MG63 (cell line): ENCODE results near the gene DEPDC5. TPM values are rescaled to one million over a fixed set of nuclear protein-coding genes. Genes with fewer than 3 reads are reported as not detected.

Experiments
- DNase-seq: peaks from one replicate; pipeline ENCODE4 v3.0.0-alpha.2; 2020
- H3K27me3 ChIP-seq: fragments of 250-450 bp; sonication (Bioruptor Pico); 2 replicates; pipeline ENCODE4 v1.5.1; 2020; ENCODE audit warnings: mild to moderate bottlenecking, moderate library complexity
- H3K36me3 ChIP-seq: fragments of 250-450 bp; sonication (Bioruptor Pico); 2 replicates; pipeline ENCODE4 v1.5.1; 2020; ENCODE audit warnings: mild to moderate bottlenecking, moderate library complexity
- H3K4me3 ChIP-seq: fragments of 250-450 bp; sonication (Bioruptor Pico); 2 replicates; pipeline ENCODE4 v1.5.1; 2020; ENCODE audit warnings: mild to moderate bottlenecking, moderate library complexity
- H3K9me3 ChIP-seq: fragments of 250-450 bp; sonication (Bioruptor Pico); 2 replicates; pipeline ENCODE4 v1.5.1; 2020; ENCODE audit warnings: mild to moderate bottlenecking, moderate library complexity
- total RNA-seq: library from RNA; depleted of rRNA; stranded (reverse); fragments of >200 nt; shearing (Covaris generic); gene quantifications from 2 replicates; pipeline ENCODE4 v1.2.3, GENCODE V29; 2014; ENCODE audit warnings: low replicate concordance

DEPDC5 gene
- total RNA-seq, 1 experiment from 2014 or later, result 7.5 TPM

GRCh38 chr22:31853736-31854495 is 100.1 kb downstream of the DEPDC5 start:
- peaks cover 8% of the 10 kb centered on the region for H3K36me3 ChIP-seq
- H3K4me3 ChIP-seq, result no peak overlapping the region
- no peaks in the 10 kb centered on the region for H3K9me3 ChIP-seq
- DNase-seq, result no peak
- no peaks in the 10 kb centered on the region for H3K27me3 ChIP-seq

- peaks cover 6% of the 10 kb centered on the region; the same call in 1 of the 2 replicates for H3K36me3 ChIP-seq
- no peak overlapping the region for H3K4me3 ChIP-seq
- no peak for DNase-seq
- H3K9me3 ChIP-seq, result no peaks in the 10 kb centered on the region
- no peaks in the 10 kb centered on the region for H3K27me3 ChIP-seq
These were observed 103.4 kb downstream of the DEPDC5 start for GRCh38 chr22:31857247-31857646.

- H3K36me3 ChIP-seq, result peaks cover 6% of the 10 kb centered on the region; the same call in 1 of the 2 replicates
- H3K27me3 ChIP-seq, result no peaks in the 10 kb centered on the region
- H3K4me3 ChIP-seq, result no peak overlapping the region
- no peaks in the 10 kb centered on the region for H3K9me3 ChIP-seq
- DNase-seq, result no peak
These were observed 107.5 kb downstream of the DEPDC5 start for GRCh38 chr22:31861226-31861840.

GRCh38 chr22:31866918-31867317 is 113.1 kb downstream of the DEPDC5 start:
- no peak for DNase-seq
- Histone ChIP-seq H3K27me3 (no peaks in the 10 kb centered on the region), H3K4me3 (no peak overlapping the region), H3K36me3 (0 out of 2 replicates have a peak, but pooled peaks cover 4% of the 10 kb centered on the region), H3K9me3 (no peaks in the 10 kb centered on the region)

- H3K9me3 ChIP-seq, result no peaks in the 10 kb centered on the region
- 0 out of 2 replicates have a peak, but pooled peaks cover 4% of the 10 kb centered on the region for H3K36me3 ChIP-seq
- no peaks in the 10 kb centered on the region for H3K27me3 ChIP-seq
- DNase-seq, result no peak
- no peak overlapping the region for H3K4me3 ChIP-seq
These were observed 113.8 kb downstream of the DEPDC5 start for GRCh38 chr22:31867386-31868153.

- Histone ChIP-seq H3K9me3 (no peaks in the 10 kb centered on the region), H3K36me3 (peaks cover 5% of the 10 kb centered on the region; the same call in 1 of the 2 replicates), H3K27me3 (no peaks in the 10 kb centered on the region), H3K4me3 (no peak overlapping the region)
- DNase-seq, result no peak
These were observed 115.9 kb downstream of the DEPDC5 start for GRCh38 chr22:31869739-31870138.

GRCh38 chr22:31870890-31871289 is 117.1 kb downstream of the DEPDC5 start:
- Histone ChIP-seq H3K27me3 (no peaks in the 10 kb centered on the region), H3K9me3 (no peaks in the 10 kb centered on the region), H3K36me3 (peaks cover 9% of the 10 kb centered on the region), H3K4me3 (no peak overlapping the region)
- no peak for DNase-seq

- Histone ChIP-seq H3K9me3 (no peaks in the 10 kb centered on the region), H3K27me3 (no peaks in the 10 kb centered on the region), H3K4me3 (no peak overlapping the region), H3K36me3 (peaks cover 12% of the 10 kb centered on the region)
- DNase-seq, result no peak
These were observed 117.7 kb downstream of the DEPDC5 start for GRCh38 chr22:31871480-31871879.

GRCh38 chr22:31872209-31872608 is 118.4 kb downstream of the DEPDC5 start:
- H3K9me3 ChIP-seq, result no peaks in the 10 kb centered on the region
- no peak overlapping the region for H3K4me3 ChIP-seq
- peaks cover 15% of the 10 kb centered on the region for H3K36me3 ChIP-seq
- DNase-seq, result no peak
- H3K27me3 ChIP-seq, result no peaks in the 10 kb centered on the region

GRCh38 chr22:31874821-31875220 is 121.0 kb downstream of the DEPDC5 start:
- Histone ChIP-seq H3K9me3 (no peaks in the 10 kb centered on the region), H3K27me3 (no peaks in the 10 kb centered on the region), H3K36me3 (peaks cover 15% of the 10 kb centered on the region), H3K4me3 (no peak overlapping the region)
- DNase-seq, result no peak

- H3K27me3 ChIP-seq, result no peaks in the 10 kb centered on the region
- H3K4me3 ChIP-seq, result no peak overlapping the region
- no peak for DNase-seq
- no peaks in the 10 kb centered on the region for H3K9me3 ChIP-seq
- H3K36me3 ChIP-seq, result peaks cover 13% of the 10 kb centered on the region
These were observed 122.5 kb downstream of the DEPDC5 start for GRCh38 chr22:31876156-31876920.

- H3K27me3 ChIP-seq, result no peaks in the 10 kb centered on the region
- DNase-seq, result no peak
- H3K36me3 ChIP-seq, result peaks cover 13% of the 10 kb centered on the region
- no peaks in the 10 kb centered on the region for H3K9me3 ChIP-seq
- H3K4me3 ChIP-seq, result no peak overlapping the region
These were observed 125.8 kb downstream of the DEPDC5 start for GRCh38 chr22:31879585-31879984.

- H3K27me3 ChIP-seq, result no peaks in the 10 kb centered on the region
- DNase-seq, result no peak
- peaks cover 7% of the 10 kb centered on the region; the same call in 1 of the 2 replicates for H3K36me3 ChIP-seq
- no peak overlapping the region for H3K4me3 ChIP-seq
- no peaks in the 10 kb centered on the region for H3K9me3 ChIP-seq
These were observed 127.4 kb downstream of the DEPDC5 start for GRCh38 chr22:31881200-31881599.

- no peak for DNase-seq
- no peak overlapping the region for H3K4me3 ChIP-seq
- H3K27me3 ChIP-seq, result no peaks in the 10 kb centered on the region
- peaks cover 1% of the 10 kb centered on the region; the same call in 1 of the 2 replicates for H3K36me3 ChIP-seq
- H3K9me3 ChIP-seq, result no peaks in the 10 kb centered on the region
These were observed 128.0 kb downstream of the DEPDC5 start for GRCh38 chr22:31881865-31882264.

GRCh38 chr22:31882971-31883370 is 129.2 kb downstream of the DEPDC5 start:
- Histone ChIP-seq H3K27me3 (no peaks in the 10 kb centered on the region), H3K4me3 (no peak overlapping the region), H3K9me3 (no peaks in the 10 kb centered on the region), H3K36me3 (no peaks in the 10 kb centered on the region; the same call in 1 of the 2 replicates)
- no peak for DNase-seq

- Histone ChIP-seq H3K27me3 (no peaks in the 10 kb centered on the region), H3K36me3 (no peaks in the 10 kb centered on the region; the same call in 1 of the 2 replicates), H3K4me3 (no peak overlapping the region), H3K9me3 (no peaks in the 10 kb centered on the region)
- no peak for DNase-seq
These were observed 130.2 kb downstream of the DEPDC5 start for GRCh38 chr22:31883989-31884388.
